GM10847 (cell line): ENCODE results near the gene VWA8.

ENCODE experiments used
- POLR2A ChIP-seq: IDR thresholded peaks from 2 replicates; pipeline ENCODE4 v1.6.1; 2011; ENCODE audit not compliant: insufficient read length; ENCODE audit errors: extremely low read depth

The VWA8 gene

DNA sequence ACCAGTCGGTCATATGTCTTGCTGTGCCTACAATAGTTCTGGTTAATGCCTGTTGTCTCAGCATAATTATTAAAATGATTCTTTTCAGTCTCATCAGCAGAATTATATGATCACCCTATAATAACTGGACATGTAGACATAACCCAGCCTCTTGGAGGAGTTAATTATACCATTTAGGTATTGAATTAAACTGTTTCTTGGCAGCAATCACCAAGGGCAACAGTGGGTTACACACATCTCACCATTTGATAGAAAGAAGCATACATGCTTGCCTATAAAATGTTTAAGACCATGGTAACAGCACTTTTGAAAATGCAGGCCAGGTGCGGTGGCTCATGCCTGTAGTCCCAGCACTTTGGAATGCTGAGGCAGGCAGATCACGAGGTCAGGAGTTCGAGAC is 318.9 kb downstream of the VWA8 start:
- TF ChIP-seq POLR2A, result no peak

GRCh38 chr13:41641429-41641828 is 319.5 kb downstream of the VWA8 start:
- no peak for TF ChIP-seq POLR2A

- no peak for TF ChIP-seq POLR2A
These were observed 320.7 kb downstream of the VWA8 start for GRCh38 chr13:41639955-41640780.

DNA sequence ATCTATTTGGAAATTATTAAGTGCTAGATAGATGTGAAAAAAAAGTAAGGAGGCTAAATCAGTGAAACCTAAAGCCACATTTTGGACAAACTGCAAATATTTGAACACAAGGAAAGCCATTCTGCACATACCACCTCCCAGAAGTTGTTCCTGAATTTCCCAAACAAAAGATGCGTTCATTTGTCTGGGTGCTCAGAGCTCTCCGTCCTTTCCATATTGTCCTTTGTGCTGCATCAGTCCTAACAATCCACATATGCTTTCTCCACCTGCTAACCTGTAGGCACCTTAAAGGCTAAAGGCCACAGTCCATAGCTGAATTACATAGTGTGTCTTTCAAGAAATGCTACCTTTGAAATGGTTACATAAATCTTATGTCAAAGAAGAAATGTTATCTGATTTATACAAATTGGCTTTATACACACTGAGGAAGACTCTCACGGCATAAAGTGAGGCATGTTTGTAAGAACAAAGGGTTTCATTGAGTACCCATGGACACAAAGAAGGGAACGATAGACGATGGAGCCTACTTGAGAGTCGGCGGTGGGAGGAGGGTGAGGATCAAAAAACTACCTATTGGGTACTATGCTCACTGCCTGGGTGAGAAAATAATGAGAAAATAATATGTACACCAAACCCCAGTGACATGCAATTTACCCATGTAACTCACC is 321.5 kb downstream of the VWA8 start:
- no peak for TF ChIP-seq POLR2A

DNA sequence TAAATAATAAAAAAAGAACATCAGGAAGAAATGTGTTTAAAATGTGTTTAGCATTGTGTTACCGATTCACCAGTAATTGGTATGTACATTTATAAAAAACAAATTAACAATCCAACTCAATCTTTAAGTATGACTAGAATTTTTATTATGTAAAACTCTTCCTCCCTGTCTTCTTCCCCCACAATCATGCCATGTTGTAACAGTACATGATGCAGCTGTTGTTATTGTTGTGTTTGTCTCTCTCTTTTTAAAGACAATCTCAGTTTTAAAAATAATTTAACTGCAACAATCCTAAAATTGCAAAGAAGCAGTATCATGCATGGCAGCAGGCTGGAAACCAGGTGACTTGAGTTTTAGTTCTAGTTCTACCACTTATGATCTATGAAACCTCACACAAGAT is 323.3 kb downstream of the VWA8 start:
- TF ChIP-seq POLR2A, result no peak

DNA sequence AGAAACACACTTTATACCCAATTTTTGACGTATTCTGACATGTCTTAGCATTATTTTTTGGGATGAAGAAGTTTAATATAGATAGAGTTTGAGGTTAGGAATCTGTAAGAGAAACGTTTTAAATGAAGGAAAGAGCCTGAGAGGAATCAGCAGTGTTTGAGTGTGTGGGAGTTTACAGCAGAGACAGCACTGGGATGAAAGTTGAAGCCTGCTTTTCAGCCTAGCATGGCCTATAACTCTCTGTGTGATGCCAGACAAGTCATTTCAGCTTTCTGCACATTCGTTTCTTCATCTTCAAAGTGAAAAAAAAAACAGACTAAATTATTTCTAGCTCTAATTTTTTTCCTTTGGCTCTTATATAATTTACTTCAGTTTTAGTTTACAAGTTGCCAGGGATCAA is 326.5 kb downstream of the VWA8 start:
- TF ChIP-seq POLR2A, result no peak

- no peak for TF ChIP-seq POLR2A
These were observed 327.1 kb downstream of the VWA8 start for GRCh38 chr13:41633776-41634175.

DNA sequence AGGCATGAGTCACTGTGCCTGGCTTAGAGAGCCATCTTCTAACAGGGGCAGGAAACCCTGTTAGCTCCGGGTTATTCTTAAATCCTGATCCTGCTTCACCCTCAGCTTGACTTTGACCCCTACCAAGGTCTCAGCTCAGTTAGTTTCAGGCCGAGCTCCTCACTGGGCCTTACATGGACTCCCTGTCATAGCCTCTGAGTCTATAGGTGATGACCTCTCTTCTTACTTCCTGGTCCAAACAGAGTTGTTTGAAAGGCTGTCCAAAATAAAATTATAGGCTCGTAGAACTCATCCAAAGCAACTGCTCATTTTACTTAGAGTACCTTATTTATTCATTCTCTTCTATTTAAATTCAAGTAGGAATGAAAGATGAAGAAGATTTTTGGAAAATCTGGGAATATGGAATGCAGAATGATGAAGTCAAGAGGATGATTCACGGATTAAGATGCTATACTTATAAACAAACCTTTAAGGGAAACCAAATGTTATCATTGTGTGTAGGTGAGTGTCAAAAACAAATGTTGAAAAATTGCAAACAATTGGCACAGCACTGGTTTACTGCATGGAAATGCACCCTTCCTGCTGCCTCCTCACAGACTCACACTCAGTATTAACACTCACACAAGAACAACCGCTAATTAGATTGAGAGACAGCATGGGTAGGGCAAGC is 329.5 kb downstream of the VWA8 start:
- no peak for TF ChIP-seq POLR2A

- no peak for TF ChIP-seq POLR2A
These were observed 333.5 kb downstream of the VWA8 start for GRCh38 chr13:41627425-41627824.

GRCh38 chr13:41624041-41624440 is 336.9 kb downstream of the VWA8 start:
- no peak for TF ChIP-seq POLR2A

- TF ChIP-seq POLR2A, result no peak
These were observed 338.2 kb downstream of the VWA8 start for GRCh38 chr13:41622432-41623429.

GRCh38 chr13:41621716-41622431 is 339.0 kb downstream of the VWA8 start:
- TF ChIP-seq POLR2A, result no peak

DNA sequence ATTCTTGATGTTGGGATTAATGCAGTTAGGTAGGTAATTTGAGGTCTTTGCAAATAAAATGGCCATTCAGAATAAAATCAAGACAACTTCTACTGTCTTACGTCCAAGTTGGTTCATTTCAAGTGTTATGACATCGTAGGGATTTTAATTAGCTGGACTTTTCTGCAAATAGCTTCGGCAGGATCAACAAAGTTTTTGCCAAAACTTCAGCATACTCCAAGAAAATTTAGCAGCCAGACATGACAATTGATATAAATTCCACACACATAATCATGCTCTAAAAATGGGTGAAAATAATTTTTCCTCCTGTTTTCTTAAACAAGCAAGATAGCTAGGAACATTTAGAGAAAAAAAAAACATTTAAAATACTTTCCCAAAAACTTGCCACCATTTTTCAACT is 344.8 kb downstream of the VWA8 start:
- no peak for TF ChIP-seq POLR2A

DNA sequence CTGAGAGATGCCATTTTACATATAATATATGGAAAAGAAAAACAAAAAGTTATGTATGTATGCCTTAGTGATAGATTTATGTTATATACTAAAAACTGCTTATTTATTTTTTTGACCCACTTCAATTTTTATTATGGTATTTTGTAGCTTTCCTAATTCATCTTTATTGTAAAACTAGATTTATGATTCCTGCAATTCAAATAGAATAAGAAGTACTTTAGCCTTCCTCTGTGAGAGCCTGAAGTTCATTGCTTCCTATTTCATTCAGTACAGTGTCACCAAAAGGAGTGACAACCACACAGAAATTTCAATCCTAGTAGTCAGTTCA is 345.4 kb downstream of the VWA8 start:
- TF ChIP-seq POLR2A, result no peak
